Measurements from ENCODE around the gene SPECC1. TPM values are rescaled to one million over a fixed set of nuclear protein-coding genes. Genes with fewer than 3 reads are reported as not detected.

SPECC1 gene
- polyA plus RNA-seq, 1 of the 3 experiments (the other 2 are of a cell fraction): 11.2 TPM

DNA sequence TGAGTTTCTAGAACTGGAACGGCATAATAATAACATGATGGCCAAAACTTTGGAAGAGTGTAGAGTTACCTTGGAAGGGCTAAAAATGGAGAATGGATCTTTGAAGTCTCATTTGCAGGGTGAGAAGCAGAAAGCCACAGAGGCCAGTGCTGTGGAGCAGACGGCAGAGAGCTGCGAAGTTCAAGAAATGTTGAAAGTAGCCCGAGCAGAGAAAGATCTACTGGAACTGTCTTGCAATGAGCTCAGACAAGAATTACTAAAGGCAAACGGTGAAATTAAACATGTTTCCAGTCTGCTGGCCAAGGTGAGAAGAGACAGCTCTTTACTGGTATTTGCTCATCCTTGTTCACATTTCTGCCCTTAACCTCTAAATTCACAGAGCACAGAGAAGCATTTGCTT lies 196.4 kb downstream of the SPECC1 start:
- Histone ChIP-seq H3K27ac (ENCODE audit: low read depth in 2 of 2, low read length in 1 of 2) (0 out of 4 replicates have a peak overlapping the region, but pooled peaks of 1 of the 2 experiments have one; percentile 67), H3K9me2 (no peaks in the 10 kb centered on the region), H4K20me1 (ENCODE audit: insufficient read depth) (no peaks in the 10 kb centered on the region), H3K36me3 (replicated peaks in 1 of 2; ENCODE audit: control insufficient read depth in 1 of 2, insufficient read depth in 2 of 2, low read length in 1 of 2) (no peaks in the 10 kb centered on the region), H3K4me3 (ENCODE audit: low read depth in 2 of 2, low read length in 1 of 2) (no peak overlapping the region), H2AFZ (ENCODE audit: low read depth) (no peak overlapping the region), H3K27me3 (ENCODE audit: insufficient read depth) (no peaks in the 10 kb centered on the region), H3K4me1 (ENCODE audit: control insufficient read depth in 1 of 2, insufficient read depth in 2 of 2, low read depth in 1 of 2, low read length in 1 of 2) (peaks cover 0 to 6% of the 10 kb centered on the region in 2 experiments; a peak in 2 of 4 replicates), H3F3A (replicated peaks; ENCODE audit: insufficient read depth) (peaks cover 21% of the 10 kb centered on the region), H3K79me2 (ENCODE audit: insufficient read depth) (peaks cover under 1% of the 10 kb centered on the region; the same call in 1 of the 2 replicates), H3K4me2 (no peak overlapping the region), H3K9ac (no peak overlapping the region), H3K9me3 (no peaks in the 10 kb centered on the region)
- DNase-seq: no peak
- WGBS (ENCODE audit: low lambda C conversion rate): 91% methylated on average over 5 of the region's 5 CpGs
- ChIA-PET CTCF (interaction anchor here (0.6 to 2.0 kb wide), 5 partner anchors 10 to 85 kb away, joined by 3 to 8 read pairs (median 4); no protein-coding TSS in a partner anchor), POLR2A (no interaction called here)
- TF ChIP-seq MEF2A (IDR thresholded peaks at IDR 0.05; ENCODE audit: borderline replicate concordance, low read depth) (no peak), GATA2 (CRISPR knock-in tag; IDR thresholded peaks at IDR 0.05) (no peak), RXRA (IDR thresholded peaks at IDR 0.05; ENCODE audit: borderline replicate concordance, low read depth) (no peak), TEAD4 (IDR thresholded peaks at IDR 0.05; ENCODE audit: borderline replicate concordance, insufficient read depth) (no peak), JUND (IDR thresholded peaks at IDR 0.05) (no peak), ELF1 (IDR thresholded peaks at IDR 0.05) (no peak), FOXJ3 (CRISPR knock-in tag; IDR thresholded peaks at IDR 0.05) (no peak), EP300 (IDR thresholded peaks at IDR 0.05; ENCODE audit: borderline replicate concordance in 1 of 2, low read depth in 1 of 2, low read length in 1 of 2) (no peak), GABPA (IDR thresholded peaks at IDR 0.05; ENCODE audit: low read depth) (no peak), SIN3A (IDR thresholded peaks at IDR 0.05; ENCODE audit: borderline replicate concordance, low read depth, low read length) (no peak), NRF1 (IDR thresholded peaks at IDR 0.05; ENCODE audit: low read depth, low read length) (no peak), YY1 (IDR thresholded peaks at IDR 0.05; ENCODE audit: low read depth) (no peak), RCOR1 (IDR thresholded peaks at IDR 0.05; ENCODE audit: low read length) (no peak)
- TF ChIP-seq, protein P1, sequence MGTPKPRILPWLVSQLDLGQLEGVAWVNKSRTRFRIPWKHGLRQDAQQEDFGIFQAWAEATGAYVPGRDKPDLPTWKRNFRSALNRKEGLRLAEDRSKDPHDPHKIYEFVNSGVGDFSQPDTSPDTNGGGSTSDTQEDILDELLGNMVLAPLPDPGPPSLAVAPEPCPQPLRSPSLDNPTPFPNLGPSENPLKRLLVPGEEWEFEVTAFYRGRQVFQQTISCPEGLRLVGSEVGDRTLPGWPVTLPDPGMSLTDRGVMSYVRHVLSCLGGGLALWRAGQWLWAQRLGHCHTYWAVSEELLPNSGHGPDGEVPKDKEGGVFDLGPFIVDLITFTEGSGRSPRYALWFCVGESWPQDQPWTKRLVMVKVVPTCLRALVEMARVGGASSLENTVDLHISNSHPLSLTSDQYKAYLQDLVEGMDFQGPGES (IDR thresholded peaks at IDR 0.05; ENCODE audit: low read depth, low read length): no peak

DNA sequence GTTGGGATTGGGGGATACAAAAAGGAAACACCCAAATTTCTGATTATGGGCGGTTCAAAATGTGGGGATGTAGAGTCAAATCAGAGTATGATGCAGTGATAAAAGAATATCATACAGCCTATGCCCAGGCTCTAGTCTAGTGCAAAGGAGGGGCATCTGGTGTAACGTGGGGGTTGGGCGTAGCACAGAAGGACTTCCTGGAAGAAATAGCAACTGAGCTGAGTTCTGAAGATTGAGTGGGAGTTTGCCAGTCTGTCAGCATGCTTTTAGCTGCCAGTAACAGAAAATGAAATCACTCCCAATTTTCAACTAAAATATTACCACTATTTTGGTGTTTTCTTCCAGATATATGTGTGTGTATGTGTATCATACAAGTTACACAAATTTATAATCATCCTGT lies 196.9 kb downstream of the SPECC1 start:
- H4K20me1 ChIP-seq (ENCODE audit: insufficient read depth): no peaks in the 10 kb centered on the region
- no peak for TF ChIP-seq GABPA (IDR thresholded peaks at IDR 0.05; ENCODE audit: low read depth)
- TF ChIP-seq SMC3 (IDR thresholded peaks at IDR 0.05; ENCODE audit: low read depth, low read length): no peak
- TF ChIP-seq, protein P2, sequence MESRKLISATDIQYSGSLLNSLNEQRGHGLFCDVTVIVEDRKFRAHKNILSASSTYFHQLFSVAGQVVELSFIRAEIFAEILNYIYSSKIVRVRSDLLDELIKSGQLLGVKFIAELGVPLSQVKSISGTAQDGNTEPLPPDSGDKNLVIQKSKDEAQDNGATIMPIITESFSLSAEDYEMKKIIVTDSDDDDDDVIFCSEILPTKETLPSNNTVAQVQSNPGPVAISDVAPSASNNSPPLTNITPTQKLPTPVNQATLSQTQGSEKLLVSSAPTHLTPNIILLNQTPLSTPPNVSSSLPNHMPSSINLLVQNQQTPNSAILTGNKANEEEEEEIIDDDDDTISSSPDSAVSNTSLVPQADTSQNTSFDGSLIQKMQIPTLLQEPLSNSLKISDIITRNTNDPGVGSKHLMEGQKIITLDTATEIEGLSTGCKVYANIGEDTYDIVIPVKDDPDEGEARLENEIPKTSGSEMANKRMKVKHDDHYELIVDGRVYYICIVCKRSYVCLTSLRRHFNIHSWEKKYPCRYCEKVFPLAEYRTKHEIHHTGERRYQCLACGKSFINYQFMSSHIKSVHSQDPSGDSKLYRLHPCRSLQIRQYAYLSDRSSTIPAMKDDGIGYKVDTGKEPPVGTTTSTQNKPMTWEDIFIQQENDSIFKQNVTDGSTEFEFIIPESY (IDR thresholded peaks at IDR 0.05; ENCODE audit: borderline replicate concordance, low read depth): no peak
- no peak for TF ChIP-seq GATA2 (CRISPR knock-in tag; IDR thresholded peaks at IDR 0.05)
- no peak for TF ChIP-seq NRF1 (IDR thresholded peaks at IDR 0.05; ENCODE audit: low read depth, low read length)
- no peak for TF ChIP-seq POLR2AphosphoS5 (IDR thresholded peaks at IDR 0.05; ENCODE audit: low read depth, low read length)
- no peaks in the 10 kb centered on the region for H3K79me2 ChIP-seq (ENCODE audit: insufficient read depth)
- DNase-seq: no peak
- WGBS (ENCODE audit: low lambda C conversion rate): 81% methylated on average over 3 of the region's 3 CpGs
- no peak overlapping the region for H2AFZ ChIP-seq (ENCODE audit: low read depth)
- H3F3A ChIP-seq (replicated peaks; ENCODE audit: insufficient read depth): peaks cover 21% of the 10 kb centered on the region
- peak overlapping the region in 1 of 2 experiments; percentile 67; a peak in 3 of 4 replicates for H3K27ac ChIP-seq (ENCODE audit: low read depth in 2 of 2, low read length in 1 of 2)
- CTCF ChIA-PET: interaction anchor here (1.5 to 1.8 kb wide), 3 partner anchors 21 to 85 kb away, joined by 3 to 8 read pairs (median 4); no protein-coding TSS in a partner anchor
- peaks cover 0 to 6% of the 10 kb centered on the region in 2 experiments; a peak in 2 of 4 replicates for H3K4me1 ChIP-seq (ENCODE audit: control insufficient read depth in 1 of 2, insufficient read depth in 2 of 2, low read depth in 1 of 2, low read length in 1 of 2)
- H3K36me3 ChIP-seq (replicated peaks in 1 of 2; ENCODE audit: control insufficient read depth in 1 of 2, insufficient read depth in 2 of 2, low read length in 1 of 2): no peaks in the 10 kb centered on the region
- H3K4me2 ChIP-seq: 0 out of 2 replicates have a peak overlapping the region, but pooled peaks have one; percentile 7
- H3K4me3 ChIP-seq (ENCODE audit: low read depth in 2 of 2, low read length in 1 of 2): no peak overlapping the region
- POLR2A ChIA-PET: no interaction called here
- H3K9me2 ChIP-seq: no peaks in the 10 kb centered on the region
- H3K9ac ChIP-seq: no peak overlapping the region
- no peaks in the 10 kb centered on the region for H3K9me3 ChIP-seq
- no peaks in the 10 kb centered on the region for H3K27me3 ChIP-seq (ENCODE audit: insufficient read depth)
